HG03575 (cell line): ENCODE measurements around the gene BCAS3.

Experiments
- ATAC-seq: cut with Tn5 transposase; IDR thresholded peaks from one replicate; pipeline ENCODE4 v1.9.1; 2021; ENCODE audit not compliant: unreplicated experiment, insufficient number of reproducible peaks, low FRiP score; ENCODE audit errors: extremely low read depth

Gene BCAS3

DNA sequence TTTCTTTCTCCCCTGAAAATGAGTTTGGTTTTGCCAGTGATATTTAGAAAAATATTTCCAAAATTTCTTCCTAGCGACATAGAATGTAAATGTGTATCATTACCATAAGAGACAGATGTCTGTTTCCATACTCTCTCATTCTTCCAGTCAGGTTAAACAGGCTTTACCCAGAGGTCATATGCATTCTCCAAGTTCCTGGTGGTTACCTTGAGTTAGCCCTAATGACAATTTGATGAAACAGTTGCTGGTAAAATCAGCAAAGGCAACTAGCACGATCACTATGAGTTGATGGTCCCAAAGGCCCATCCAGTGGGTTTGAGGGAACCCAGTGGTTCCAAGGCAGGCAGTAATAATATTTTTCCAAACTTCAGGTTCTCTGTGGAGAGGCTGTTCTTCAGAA, 618.4 kb downstream of the BCAS3 start:
- ATAC-seq: no peak

DNA sequence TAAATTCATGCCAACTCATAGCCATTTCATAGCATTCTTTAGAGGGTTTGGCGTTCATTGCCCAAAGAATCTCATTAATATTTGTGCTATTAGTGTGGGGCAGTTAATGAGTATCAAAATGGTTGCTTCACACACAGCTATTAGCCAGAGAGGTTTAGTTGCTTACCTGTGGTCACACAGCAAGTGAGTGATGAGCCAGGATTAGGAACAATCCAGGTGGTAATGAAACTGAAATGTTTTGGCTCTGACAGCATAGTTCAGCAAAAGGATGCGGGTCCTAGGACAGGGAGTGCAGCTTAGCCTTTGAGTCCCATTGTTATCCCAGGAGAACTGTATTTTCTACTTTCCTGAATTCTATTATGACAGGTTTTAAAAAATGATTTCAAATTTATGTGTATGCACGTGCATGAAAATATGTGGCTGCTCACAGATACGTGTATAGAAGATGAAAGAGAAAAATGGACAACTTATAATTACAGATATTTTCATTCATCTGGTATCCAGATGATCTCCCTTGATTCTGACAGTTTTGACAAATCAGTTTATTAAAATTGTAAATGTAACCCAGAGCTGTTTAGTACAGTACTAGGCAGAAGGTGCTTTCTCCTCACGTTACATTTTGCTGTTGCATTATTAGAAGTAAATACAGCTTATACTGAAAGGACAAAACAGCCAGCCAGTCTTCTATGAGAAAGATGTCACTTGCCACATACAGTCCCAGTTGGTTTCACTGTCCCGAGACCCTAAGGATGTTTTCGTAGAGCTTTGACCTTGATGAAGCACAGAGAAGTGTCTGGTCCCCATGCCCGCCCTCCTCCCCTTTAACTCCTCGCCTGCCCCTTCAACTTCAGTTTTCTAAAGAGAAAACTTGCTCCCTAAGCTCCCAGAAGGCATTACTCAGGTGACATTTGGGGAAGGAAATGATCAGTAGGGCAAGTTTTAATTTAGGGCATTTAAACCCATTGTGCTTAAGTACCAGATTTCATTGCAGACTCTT, 622.2 kb downstream of the BCAS3 start:
- ATAC-seq: no peak

DNA sequence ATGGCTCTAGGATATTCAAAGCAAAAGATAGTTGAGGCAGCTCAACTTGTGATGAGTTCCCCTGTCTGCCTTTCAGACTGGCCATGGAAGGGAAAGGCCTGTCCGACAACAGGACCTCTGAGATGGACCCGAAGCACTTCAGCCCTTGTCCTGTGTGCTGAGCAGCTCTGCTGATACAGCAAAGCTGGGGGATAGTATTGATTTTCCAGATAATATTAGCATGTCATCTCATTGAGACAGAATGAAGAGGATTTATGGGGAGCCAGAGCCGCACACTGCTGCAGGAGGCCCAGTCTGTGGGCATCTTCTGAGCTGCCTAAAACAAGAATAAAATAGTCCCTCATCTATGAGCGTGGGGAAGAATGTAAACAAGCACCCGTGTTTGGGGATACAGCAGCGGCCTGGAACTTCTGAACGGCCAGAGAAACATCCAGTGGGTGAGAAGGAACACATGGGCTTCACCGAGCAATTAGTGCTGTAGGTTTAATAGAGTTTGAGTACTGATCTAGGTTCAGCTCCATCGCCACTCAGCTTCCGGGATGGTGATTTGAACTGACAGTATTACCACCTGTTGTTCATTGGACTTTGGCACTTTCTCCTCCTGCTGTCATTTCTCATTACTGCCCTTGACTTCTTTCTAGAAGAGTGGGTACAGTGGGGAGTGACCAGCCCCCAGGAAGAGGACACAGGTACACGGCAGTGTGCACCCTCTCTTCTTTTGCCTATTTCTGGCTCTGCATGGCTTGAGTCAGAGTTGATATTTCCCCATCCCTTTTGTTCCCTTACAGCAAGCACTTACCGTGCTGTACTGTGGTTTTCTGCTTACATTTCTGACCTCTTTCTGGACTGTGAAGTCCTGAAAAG, 625.5 kb downstream of the BCAS3 start:
- ATAC-seq: no peak

- no peak for ATAC-seq
These were observed 626.1 kb downstream of the BCAS3 start for GRCh38 chr17:61303817-61304096.

GRCh38 chr17:61305024-61305423, 627.4 kb downstream of the BCAS3 start:
- no peak for ATAC-seq

GRCh38 chr17:61306003-61306402, 628.4 kb downstream of the BCAS3 start:
- ATAC-seq: no peak

- no peak for ATAC-seq
These were observed 630.5 kb downstream of the BCAS3 start for GRCh38 chr17:61307905-61308886.

GRCh38 chr17:61309362-61310256, 632.0 kb downstream of the BCAS3 start:
- ATAC-seq: no peak

- ATAC-seq: no peak
These were observed 632.9 kb downstream of the BCAS3 start for GRCh38 chr17:61310590-61310989.

DNA sequence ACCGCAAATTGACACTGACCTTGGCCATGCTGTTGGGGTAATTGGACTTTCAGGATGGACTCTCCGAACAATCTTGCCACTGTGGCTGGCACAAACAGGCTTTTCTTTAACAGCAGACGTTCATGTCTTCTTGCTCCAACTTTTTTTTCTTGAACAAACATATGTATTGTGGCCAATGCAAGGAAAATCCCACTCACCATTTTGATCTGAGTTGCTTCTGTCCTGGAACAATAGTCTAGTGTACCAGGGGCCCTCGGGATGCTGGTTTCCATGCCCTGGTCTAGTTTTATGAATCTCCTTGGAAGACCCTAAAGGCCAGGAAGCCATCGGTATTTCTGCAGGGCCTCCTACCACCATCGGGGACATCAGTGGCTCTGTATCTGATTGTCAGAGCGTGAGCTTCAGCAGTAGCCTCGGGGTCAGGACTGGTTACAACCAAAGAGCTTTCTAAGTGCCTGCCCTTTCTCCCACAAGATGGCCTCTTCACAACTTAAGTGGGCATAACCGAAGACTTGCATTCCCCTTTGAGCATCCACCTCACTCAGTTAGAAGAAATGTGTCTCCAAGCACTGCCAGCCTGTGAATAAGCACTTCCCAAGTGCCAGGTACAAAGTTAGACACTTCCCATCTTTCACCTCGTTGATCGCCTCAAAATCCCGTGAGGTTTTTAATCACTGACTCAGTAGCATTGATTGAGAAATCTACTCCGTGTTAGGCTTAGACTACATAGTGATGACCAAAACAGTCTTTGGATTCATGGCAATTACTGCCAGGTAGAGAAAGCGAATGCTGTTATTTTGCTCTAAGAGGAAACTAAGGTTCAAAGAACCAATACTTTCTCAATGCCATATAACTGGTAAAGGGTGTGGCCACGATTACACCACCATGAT, 635.0 kb downstream of the BCAS3 start:
- no peak for ATAC-seq

DNA sequence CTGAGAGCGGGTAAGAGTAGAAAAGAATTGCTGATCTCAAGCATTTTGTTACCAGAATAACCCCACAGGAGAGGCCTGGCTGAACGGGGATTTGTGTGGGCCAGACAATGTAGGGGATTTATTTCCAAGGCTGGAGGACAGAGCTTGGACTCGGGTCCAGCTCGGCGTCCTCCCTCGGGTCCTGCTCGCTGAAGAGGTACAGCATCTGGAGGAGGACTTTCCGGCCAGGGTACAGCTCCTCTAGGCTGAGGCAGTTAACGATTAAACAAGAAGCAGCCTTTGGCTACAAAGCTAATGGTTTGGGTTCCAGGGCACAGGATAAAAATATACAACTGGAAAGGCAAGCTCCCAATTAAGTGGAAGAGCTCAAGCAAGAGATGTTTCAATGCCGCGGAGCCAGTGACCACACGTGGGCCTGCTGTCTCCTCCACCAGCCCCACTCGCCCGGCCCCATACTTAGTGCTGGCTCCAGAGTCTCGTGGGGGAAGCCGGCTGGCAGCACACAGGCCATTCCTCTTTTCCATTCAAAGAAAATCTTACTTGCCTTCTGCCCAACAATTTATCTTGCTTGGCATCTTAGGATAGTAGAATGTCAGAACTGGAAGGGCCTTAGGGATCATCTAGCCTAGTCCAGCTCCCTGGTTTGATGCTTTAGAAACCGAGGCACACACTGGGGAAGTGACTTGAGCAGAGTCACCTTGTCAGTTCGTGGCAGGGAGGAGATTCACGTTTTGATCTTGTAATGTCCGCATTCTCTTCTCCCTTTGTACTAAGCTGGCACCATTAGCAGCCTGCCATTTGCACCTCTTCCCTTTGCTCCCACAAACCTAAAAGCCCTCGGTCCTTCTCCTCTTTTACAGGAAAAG, 636.0 kb downstream of the BCAS3 start:
- ATAC-seq: no peak

DNA sequence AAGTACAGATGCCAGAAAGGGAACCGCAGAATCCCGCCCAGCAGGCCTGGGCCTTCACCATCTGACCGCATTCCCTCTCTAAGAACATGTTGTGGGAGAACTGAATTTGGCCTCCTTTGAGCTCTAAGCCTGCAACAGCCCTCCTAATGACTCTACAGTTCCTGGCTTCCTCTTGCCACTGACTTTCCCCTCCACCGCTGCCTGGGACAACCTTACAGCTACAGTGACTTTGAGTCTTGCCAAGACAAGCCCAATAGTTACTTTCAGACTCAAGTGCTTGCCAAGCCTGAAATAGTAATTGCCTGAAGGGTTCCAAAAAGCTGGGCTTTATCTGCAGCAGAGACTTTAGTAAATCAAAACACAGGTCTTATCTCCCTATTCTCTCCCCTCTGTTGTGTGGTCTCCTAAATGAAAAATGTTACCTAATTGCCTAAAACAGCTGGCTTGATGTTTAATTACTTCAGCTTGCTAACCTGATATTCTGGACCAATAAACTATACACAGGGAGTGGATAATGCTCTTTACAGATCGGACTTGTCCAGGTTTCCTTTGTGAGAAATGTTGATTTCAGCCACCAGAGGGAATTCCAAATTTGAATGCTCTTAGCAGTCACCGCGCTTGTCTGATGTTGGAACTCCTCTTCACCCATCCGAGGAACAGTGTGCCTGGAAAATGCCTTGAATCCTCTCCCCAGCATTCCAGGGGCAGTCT, 636.9 kb downstream of the BCAS3 start:
- ATAC-seq: no peak

DNA sequence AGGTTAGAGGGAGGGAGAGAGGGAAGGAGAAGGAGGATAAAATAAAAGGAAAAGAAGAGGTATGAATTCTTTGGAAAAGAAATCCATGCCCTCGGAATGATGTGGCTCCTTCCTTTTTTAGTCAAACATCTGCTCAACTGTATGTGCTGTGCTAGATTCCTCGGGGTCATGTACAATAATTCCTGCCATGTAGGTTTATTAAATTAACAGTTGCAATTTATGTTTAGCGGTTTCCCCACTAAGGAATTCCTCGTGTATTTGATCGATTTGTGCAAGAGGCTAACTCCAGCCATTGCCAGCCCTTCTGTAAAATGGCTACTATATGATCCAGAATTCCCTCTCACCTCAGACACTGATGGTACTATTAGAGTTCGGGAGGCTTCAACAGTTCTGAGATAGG, 639.0 kb downstream of the BCAS3 start:
- ATAC-seq: no peak

- no peak for ATAC-seq
These were observed 640.1 kb downstream of the BCAS3 start for GRCh38 chr17:61317779-61318178.

GRCh38 chr17:61318684-61319098, 641.0 kb downstream of the BCAS3 start:
- no peak for ATAC-seq

- ATAC-seq: no peak
These were observed 643.7 kb downstream of the BCAS3 start for GRCh38 chr17:61321344-61321743.
